Keratinocyte (primary cell): ENCODE measurements around the gene CARD11. TPM values are rescaled to one million over a fixed set of nuclear protein-coding genes. Genes with fewer than 3 reads are reported as not detected.
A peak's percentile ranks its signal among the peaks of the same experiment; 100 is the strongest.

Experiments
- DNase-seq: peaks from one replicate; pipeline ENCODE4 v3.0.0-alpha.2; 2011; ENCODE audit warnings: low read depth, missing footprints, low spot score
- FAIRE-seq: peaks from 2 replicates; lab custom pipeline; 2011; peaks lifted over from hg19 to GRCh38; lab: Jason Lieb, UNC
- H2AFZ ChIP-seq: 2 replicates; pipeline ENCODE4 v1.6.0; 2012; ENCODE audit warnings: low read length, control low read depth, inconsistent platforms; ENCODE audit not compliant: control insufficient read depth
- H3K27ac ChIP-seq: 2 replicates; pipeline ENCODE4 v1.5.1; 2011; ENCODE audit warnings: low read length; ENCODE audit not compliant: control insufficient read depth, insufficient read depth
- H3K27me3 ChIP-seq: 3 replicates; pipeline ENCODE4 v1.6.0; 2011; ENCODE audit warnings: low read length; ENCODE audit not compliant: control insufficient read depth, insufficient read depth; ENCODE audit errors: extremely low read depth
- H3K36me3 ChIP-seq, 2 experiments: 2 replicates in 1 of 2; 3 replicates in 1 of 2; pipeline ENCODE4 v1.5.1; 2011; ENCODE audit warnings: low read length in 2 of 2, mild to moderate bottlenecking in 1 of 2; ENCODE audit not compliant: control insufficient read depth in 2 of 2, insufficient read depth in 2 of 2; ENCODE audit errors: extremely low read depth in 1 of 2
- H3K4me1 ChIP-seq: 3 replicates; pipeline ENCODE4 v1.5.1; 2011; ENCODE audit warnings: low read length; ENCODE audit not compliant: control insufficient read depth, insufficient read depth; ENCODE audit errors: extremely low read depth
- H3K4me2 ChIP-seq: 3 replicates; pipeline ENCODE4 v1.6.0; 2011; ENCODE audit warnings: low read depth, low read length; ENCODE audit not compliant: control insufficient read depth, insufficient read depth; ENCODE audit errors: extremely low read depth
- H3K4me3 ChIP-seq, 3 experiments: fragments of 200-600 bp in 1 of 3; sonication (generic) in 1 of 3; 2 replicates in 2 of 3; 3 replicates in 1 of 3; pipeline ENCODE4 v1.5.1; 2011 to 2016; ENCODE audit warnings: low read length in 3 of 3, mild to moderate bottlenecking in 3 of 3, control low read depth in 2 of 3, inconsistent platforms in 1 of 3, low read depth in 1 of 3, mixed read lengths in 1 of 3, mixed run types in 1 of 3, moderate library complexity in 1 of 3; ENCODE audit not compliant: control insufficient read depth in 2 of 3, insufficient read depth in 2 of 3; ENCODE audit errors: extremely low read depth in 1 of 3
- H3K79me2 ChIP-seq: 2 replicates; pipeline ENCODE4 v1.6.0; 2012; ENCODE audit warnings: low read length; ENCODE audit not compliant: control insufficient read depth, insufficient read depth
- H3K9ac ChIP-seq: 3 replicates; pipeline ENCODE4 v1.6.0; 2011; ENCODE audit warnings: low read length; ENCODE audit not compliant: control insufficient read depth, insufficient read depth; ENCODE audit errors: extremely low read depth
- H3K9me1 ChIP-seq: 3 replicates; pipeline ENCODE4 v1.6.0; 2011; ENCODE audit warnings: low read length; ENCODE audit not compliant: control insufficient read depth, insufficient read depth; ENCODE audit errors: extremely low read depth
- H3K9me3 ChIP-seq: 2 replicates; pipeline ENCODE4 v1.5.1; 2012; ENCODE audit warnings: low read depth, low read length; ENCODE audit not compliant: control insufficient read depth
- H4K20me1 ChIP-seq: 3 replicates; pipeline ENCODE4 v1.6.0; 2011; ENCODE audit warnings: low read length; ENCODE audit not compliant: control insufficient read depth, insufficient read depth; ENCODE audit errors: extremely low read depth
- CTCF ChIP-seq, 3 experiments: IDR thresholded peaks in 1 of 3; conservative IDR thresholded peaks in 1 of 3; optimal IDR thresholded peaks in 1 of 3; 2 replicates in 2 of 3; 3 replicates in 1 of 3; pipeline versions ENCODE3 to v1.5.1; 2011; ENCODE audit warnings: low read length in 3 of 3, mild to moderate bottlenecking in 3 of 3, moderate library complexity in 2 of 3, control low read depth in 1 of 3, inconsistent platforms in 1 of 3; ENCODE audit not compliant: insufficient read depth in 2 of 3; ENCODE audit errors: extremely low read depth in 1 of 3
- EZH2 ChIP-seq: IDR thresholded peaks from one replicate; pipeline ENCODE4 v1.6.1; 2012; ENCODE audit warnings: inconsistent platforms, mild to moderate bottlenecking, low read length, moderate library complexity
- dilution Hi-C: fragments of 300-500 bp; cut with MboI; formaldehyde crosslinking; loops from one replicate; pipeline ENCODE4 v1.7.0; 2020; ENCODE audit warnings: low sequenced_read_pairs; ENCODE audit not compliant: extremely low pct_ligation_motif_present
- polyA plus RNA-seq, 5 experiments: library from polyadenylated mRNA; depleted of rRNA in 3 of 5; stranded (reverse) in 3 of 5; stranded (forward) in 1 of 5; unstranded in 1 of 5; fragments of >200 nt; gene quantifications; 1 replicate in 1 of 5; 2 replicates in 3 of 5; 3 replicates in 1 of 5; pipeline versions ENCODE4 v1.2.1 to v1.2.3, GENCODE V29; 2011 to 2012; ENCODE audit warnings: missing spikeins in 2 of 5, low read depth in 1 of 5, low replicate concordance in 1 of 5

CARD11 gene
- polyA plus RNA-seq, 1 donor (not counting 4 experiments of a cell fraction or from before 2014, with no cell fraction given), result 4.3 TPM

GRCh38 chr7:2858621-2859020 lies 185.0 kb downstream of the CARD11 start:
- H3K9me1 ChIP-seq, result no peaks in the 10 kb centered on the region
- H3K4me2 ChIP-seq, result no peak overlapping the region
- no peak for TF ChIP-seq EZH2
- no peak for TF ChIP-seq CTCF (optimal IDR thresholded peaks at IDR 0.05 in 1 of 3, IDR thresholded peaks at IDR 0.05 in 1 of 3, conservative IDR thresholded peaks at IDR 0.05 in 1 of 3; ENCODE audit: extremely low read depth in 1 of 3, insufficient read depth in 2 of 3, low read length in 3 of 3)
- DNase-seq (no peak), FAIRE-seq (no peak)
- no peaks in the 10 kb centered on the region for H3K36me3 ChIP-seq
- no peak overlapping the region for H3K4me3 ChIP-seq
- dilution Hi-C loops, result no loop called here
- H3K79me2 ChIP-seq, result no peaks in the 10 kb centered on the region
- no peaks in the 10 kb centered on the region for H3K27me3 ChIP-seq
- no peak overlapping the region for H3K27ac ChIP-seq
- no peak overlapping the region for H2AFZ ChIP-seq
- H3K9me3 ChIP-seq, result no peaks in the 10 kb centered on the region
- H4K20me1 ChIP-seq, result no peaks in the 10 kb centered on the region
- H3K4me1 ChIP-seq, result peaks cover 12% of the 10 kb centered on the region
- H3K9ac ChIP-seq, result no peak overlapping the region

- Histone ChIP-seq H3K27me3 (no peaks in the 10 kb centered on the region), H3K9me1 (no peaks in the 10 kb centered on the region), H3K4me2 (no peak overlapping the region), H3K9me3 (no peaks in the 10 kb centered on the region), H3K4me1 (peaks cover 4% of the 10 kb centered on the region), H3K79me2 (no peaks in the 10 kb centered on the region), H4K20me1 (no peaks in the 10 kb centered on the region), H3K9ac (no peak overlapping the region), H3K27ac (no peak overlapping the region), H2AFZ (peak overlapping the region; percentile 12), H3K36me3 (no peaks in the 10 kb centered on the region), H3K4me3 (no peak overlapping the region)
- dilution Hi-C loops, result no loop called here
- no peak for DNase-seq
- TF ChIP-seq EZH2 (no peak), CTCF (optimal IDR thresholded peaks at IDR 0.05 in 1 of 3, IDR thresholded peaks at IDR 0.05 in 1 of 3, conservative IDR thresholded peaks at IDR 0.05 in 1 of 3; ENCODE audit: extremely low read depth in 1 of 3, insufficient read depth in 2 of 3, low read length in 3 of 3) (no peak)
- FAIRE-seq, result peak; percentile 57
These were observed 187.1 kb downstream of the CARD11 start for GRCh38 chr7:2856388-2857169.

Other genes starting within 250 kb of the CARD11 start
- gene GNA12, start 199.6 kb downstream of the CARD11 start, polyA plus RNA-seq, result 35.5 to 67.5 TPM (median 42.1 TPM) in 3 replicates